ENCODE measurements around the gene NELL2.
A peak's percentile ranks its signal among the peaks of the same experiment; 100 is the strongest.

NELL2 gene

DNA sequence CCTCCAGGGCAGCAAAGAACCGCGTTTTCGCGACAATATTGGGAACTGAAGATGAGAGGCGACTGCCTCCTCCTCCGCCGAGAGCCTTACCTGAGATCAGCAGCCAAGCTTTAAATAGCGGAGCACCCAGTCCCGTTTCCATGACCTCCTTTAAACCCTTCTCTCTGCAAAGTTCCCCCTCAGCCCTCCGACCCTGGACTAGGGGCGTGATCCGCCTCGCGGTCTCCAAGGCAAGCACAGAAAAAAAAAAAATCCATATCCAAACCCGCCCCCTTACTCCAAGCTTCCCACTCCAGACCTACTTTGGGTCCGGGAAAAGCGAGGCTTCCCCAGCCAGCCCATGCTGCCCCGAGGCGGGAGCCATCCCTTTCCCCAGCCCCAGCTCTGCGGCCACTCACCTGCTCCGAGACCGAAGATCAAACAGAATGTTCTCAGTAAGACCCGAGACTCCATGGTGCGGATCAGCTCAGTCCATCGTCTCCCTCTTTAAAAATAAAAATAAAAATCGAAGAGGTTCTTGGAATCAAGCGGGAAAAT is 630 bp downstream of the NELL2 start:
- H3K4me1 ChIP-seq (ENCODE audit: control insufficient read depth, insufficient read depth, low read length), result peaks cover 7% of the 10 kb centered on the region
- peak overlapping the region; percentile 68 to 78 for H3K4me3 ChIP-seq (ENCODE audit: low read length in 2 of 2)
- no peaks in the 10 kb centered on the region for H3K36me3 ChIP-seq (ENCODE audit: control insufficient read depth in 2 of 2, insufficient read depth in 2 of 2, low read length in 2 of 2)
- no peak overlapping the region for H3K9ac ChIP-seq (ENCODE audit: low read length in 2 of 2)
- H3K27ac ChIP-seq (ENCODE audit: low read length), result no peak overlapping the region
- peaks cover 6 to 10% of the 10 kb centered on the region in 2 donors for H3K27me3 ChIP-seq (ENCODE audit: control insufficient read depth in 1 of 2, insufficient read depth in 2 of 2, low read length in 2 of 2)
- no peaks in the 10 kb centered on the region for H3K9me3 ChIP-seq (ENCODE audit: control insufficient read depth in 2 of 2, low read length in 2 of 2)

DNA sequence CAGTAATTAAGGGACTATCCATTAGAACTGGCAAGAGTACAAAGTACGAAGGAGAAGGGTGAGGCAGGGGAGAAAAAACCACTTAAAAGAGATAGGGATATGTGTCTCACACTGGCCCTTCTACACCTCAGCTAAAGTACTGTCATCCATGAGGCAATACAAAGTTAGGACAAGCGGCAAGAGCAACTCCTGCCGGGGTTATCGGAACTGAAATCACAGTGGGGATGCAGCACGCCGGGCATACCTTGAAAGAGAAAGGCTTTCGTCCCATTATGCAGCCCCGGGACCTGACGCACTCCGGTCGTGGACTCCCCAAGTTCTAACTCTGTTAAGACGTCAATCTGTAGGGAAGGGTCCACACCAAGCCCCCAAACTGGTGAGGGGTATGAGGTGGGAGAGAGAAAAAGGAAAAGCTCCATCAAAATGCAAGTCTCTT is 1.1 kb downstream of the NELL2 start:
- Histone ChIP-seq H3K4me1 (ENCODE audit: control insufficient read depth, insufficient read depth, low read length) (peaks cover 7% of the 10 kb centered on the region), H3K27me3 (ENCODE audit: control insufficient read depth in 1 of 2, insufficient read depth in 2 of 2, low read length in 2 of 2) (peaks cover 6 to 10% of the 10 kb centered on the region in 2 donors), H3K9me3 (ENCODE audit: control insufficient read depth in 2 of 2, low read length in 2 of 2) (no peaks in the 10 kb centered on the region), H3K27ac (ENCODE audit: low read length) (no peak overlapping the region), H3K4me3 (ENCODE audit: low read length in 2 of 2) (peak overlapping the region; percentile 68 to 78), H3K9ac (ENCODE audit: low read length in 2 of 2) (no peak overlapping the region), H3K36me3 (ENCODE audit: control insufficient read depth in 2 of 2, insufficient read depth in 2 of 2, low read length in 2 of 2) (no peaks in the 10 kb centered on the region)

DNA sequence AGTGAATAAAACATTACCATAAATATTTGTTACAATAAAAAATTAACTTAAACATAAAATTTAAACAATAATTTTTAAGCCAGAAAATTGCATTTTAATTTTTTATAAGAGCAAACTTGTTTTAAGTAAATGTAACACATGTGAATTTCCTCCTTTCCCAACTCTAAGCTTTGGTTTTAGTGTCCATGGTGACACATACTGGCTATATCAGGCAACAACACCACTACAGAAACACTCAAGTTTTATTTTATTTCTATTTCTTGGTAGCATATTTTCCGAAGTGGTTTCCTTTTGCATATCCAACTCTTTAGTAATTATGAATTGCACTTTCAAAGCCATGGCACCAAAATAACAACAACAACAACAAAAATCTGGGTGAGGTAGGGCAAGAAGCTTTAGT is 2.2 kb downstream of the NELL2 start:
- H3K9me3 ChIP-seq (ENCODE audit: control insufficient read depth in 2 of 2, low read length in 2 of 2), result no peaks in the 10 kb centered on the region
- peaks cover 7% of the 10 kb centered on the region for H3K4me1 ChIP-seq (ENCODE audit: control insufficient read depth, insufficient read depth, low read length)
- no peaks in the 10 kb centered on the region for H3K36me3 ChIP-seq (ENCODE audit: control insufficient read depth in 2 of 2, insufficient read depth in 2 of 2, low read length in 2 of 2)
- H3K4me3 ChIP-seq (ENCODE audit: low read length in 2 of 2), result no peak overlapping the region
- H3K27me3 ChIP-seq (ENCODE audit: control insufficient read depth in 1 of 2, insufficient read depth in 2 of 2, low read length in 2 of 2), result peaks cover 6 to 13% of the 10 kb centered on the region in 2 donors
- no peak overlapping the region for H3K27ac ChIP-seq (ENCODE audit: low read length)
- H3K9ac ChIP-seq (ENCODE audit: low read length in 2 of 2), result no peak overlapping the region

GRCh38 chr12:44869503-44869902 is 6.6 kb downstream of the NELL2 start:
- Histone ChIP-seq H3K9me3 (ENCODE audit: control insufficient read depth in 2 of 2, low read length in 2 of 2) (no peaks in the 10 kb centered on the region), H3K27me3 (ENCODE audit: control insufficient read depth in 1 of 2, insufficient read depth in 2 of 2, low read length in 2 of 2) (peaks cover 2 to 13% of the 10 kb centered on the region in 2 donors), H3K9ac (ENCODE audit: low read length in 2 of 2) (no peak overlapping the region), H3K36me3 (ENCODE audit: control insufficient read depth in 2 of 2, insufficient read depth in 2 of 2, low read length in 2 of 2) (no peaks in the 10 kb centered on the region), H3K27ac (ENCODE audit: low read length) (no peak overlapping the region), H3K4me3 (ENCODE audit: low read length in 2 of 2) (no peak overlapping the region), H3K4me1 (ENCODE audit: control insufficient read depth, insufficient read depth, low read length) (no peaks in the 10 kb centered on the region)

DNA sequence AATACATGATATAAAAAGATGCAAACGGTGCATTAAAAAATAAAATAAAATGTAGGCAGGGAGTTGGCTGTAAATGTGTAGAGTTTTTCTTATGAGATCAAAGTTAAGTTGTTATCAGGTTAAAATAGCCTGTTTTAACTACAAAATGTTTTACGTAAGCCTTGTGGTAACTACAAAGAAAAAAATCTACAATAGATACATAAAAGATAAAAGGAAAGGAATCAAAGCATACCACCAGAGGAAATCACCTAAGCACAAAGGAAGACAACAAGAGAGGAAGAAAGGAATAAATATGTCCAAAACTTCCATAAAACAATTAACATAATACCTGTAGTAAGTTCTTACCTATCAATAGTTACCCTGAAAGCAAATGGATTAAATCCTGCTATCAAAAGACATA is 12.2 kb downstream of the NELL2 start:
- Histone ChIP-seq H3K4me3 (ENCODE audit: low read length in 2 of 2) (no peak overlapping the region), H3K4me1 (ENCODE audit: control insufficient read depth, insufficient read depth, low read length) (no peaks in the 10 kb centered on the region), H3K36me3 (ENCODE audit: control insufficient read depth in 2 of 2, insufficient read depth in 2 of 2, low read length in 2 of 2) (no peaks in the 10 kb centered on the region), H3K9me3 (ENCODE audit: control insufficient read depth in 2 of 2, low read length in 2 of 2) (peaks cover 1 to 7% of the 10 kb centered on the region in 2 donors), H3K9ac (ENCODE audit: low read length in 2 of 2) (no peak overlapping the region), H3K27ac (ENCODE audit: low read length) (no peak overlapping the region), H3K27me3 (ENCODE audit: control insufficient read depth in 1 of 2, insufficient read depth in 2 of 2, low read length in 2 of 2) (no peaks in the 10 kb centered on the region)

- Histone ChIP-seq H3K36me3 (ENCODE audit: control insufficient read depth in 2 of 2, insufficient read depth in 2 of 2, low read length in 2 of 2) (no peaks in the 10 kb centered on the region), H3K9ac (ENCODE audit: low read length in 2 of 2) (no peak overlapping the region), H3K27ac (ENCODE audit: low read length) (no peak overlapping the region), H3K4me3 (ENCODE audit: low read length in 2 of 2) (no peak overlapping the region), H3K4me1 (ENCODE audit: control insufficient read depth, insufficient read depth, low read length) (no peaks in the 10 kb centered on the region), H3K9me3 (ENCODE audit: control insufficient read depth in 2 of 2, low read length in 2 of 2) (peaks cover 1 to 7% of the 10 kb centered on the region in 2 donors), H3K27me3 (ENCODE audit: control insufficient read depth in 1 of 2, insufficient read depth in 2 of 2, low read length in 2 of 2) (no peaks in the 10 kb centered on the region)
Measured at GRCh38 chr12:44859998-44860689, 16.0 kb downstream of the NELL2 start.

- Histone ChIP-seq H3K9me3 (ENCODE audit: control insufficient read depth in 2 of 2, low read length in 2 of 2) (peaks cover 1 to 7% of the 10 kb centered on the region in 2 donors), H3K9ac (ENCODE audit: low read length in 2 of 2) (no peak overlapping the region), H3K36me3 (ENCODE audit: control insufficient read depth in 2 of 2, insufficient read depth in 2 of 2, low read length in 2 of 2) (no peaks in the 10 kb centered on the region), H3K4me3 (ENCODE audit: low read length in 2 of 2) (no peak overlapping the region), H3K4me1 (ENCODE audit: control insufficient read depth, insufficient read depth, low read length) (no peaks in the 10 kb centered on the region), H3K27ac (ENCODE audit: low read length) (no peak overlapping the region), H3K27me3 (ENCODE audit: control insufficient read depth in 1 of 2, insufficient read depth in 2 of 2, low read length in 2 of 2) (no peaks in the 10 kb centered on the region)
Measured at GRCh38 chr12:44858226-44858855, 17.8 kb downstream of the NELL2 start.

DNA sequence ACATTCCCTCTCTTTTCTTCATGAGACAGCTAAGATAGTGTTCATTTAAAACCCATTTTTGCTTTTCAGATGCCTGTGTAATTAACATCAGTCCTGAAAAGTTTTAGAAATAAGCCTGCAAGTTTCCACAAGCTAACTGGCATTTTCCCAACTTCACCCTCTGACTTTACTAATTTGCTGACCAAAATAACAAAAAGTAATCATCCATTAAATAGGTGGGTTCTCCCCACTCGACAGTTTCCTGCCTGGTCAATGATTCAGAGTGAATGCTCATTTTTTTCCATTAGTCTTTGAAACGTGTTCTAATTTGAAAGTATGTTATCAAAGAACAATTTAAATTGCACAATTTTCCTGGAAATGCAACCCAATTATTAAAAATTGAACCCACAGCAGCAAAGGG is 23.6 kb downstream of the NELL2 start:
- H3K4me3 ChIP-seq (ENCODE audit: low read length in 2 of 2), result no peak overlapping the region
- H3K36me3 ChIP-seq (ENCODE audit: control insufficient read depth in 2 of 2, insufficient read depth in 2 of 2, low read length in 2 of 2), result no peaks in the 10 kb centered on the region
- no peaks in the 10 kb centered on the region for H3K27me3 ChIP-seq (ENCODE audit: control insufficient read depth in 1 of 2, insufficient read depth in 2 of 2, low read length in 2 of 2)
- H3K9ac ChIP-seq (ENCODE audit: low read length in 2 of 2), result no peak overlapping the region
- no peaks in the 10 kb centered on the region for H3K4me1 ChIP-seq (ENCODE audit: control insufficient read depth, insufficient read depth, low read length)
- H3K9me3 ChIP-seq (ENCODE audit: control insufficient read depth in 2 of 2, low read length in 2 of 2), result no peaks in the 10 kb centered on the region
- H3K27ac ChIP-seq (ENCODE audit: low read length), result no peak overlapping the region

- Histone ChIP-seq H3K4me3 (ENCODE audit: low read length in 2 of 2) (no peak overlapping the region), H3K27me3 (ENCODE audit: control insufficient read depth in 1 of 2, insufficient read depth in 2 of 2, low read length in 2 of 2) (no peaks in the 10 kb centered on the region), H3K9me3 (ENCODE audit: control insufficient read depth in 2 of 2, low read length in 2 of 2) (no peaks in the 10 kb centered on the region), H3K4me1 (ENCODE audit: control insufficient read depth, insufficient read depth, low read length) (peaks cover 4% of the 10 kb centered on the region), H3K9ac (ENCODE audit: low read length in 2 of 2) (no peak overlapping the region), H3K27ac (ENCODE audit: low read length) (no peak overlapping the region), H3K36me3 (ENCODE audit: control insufficient read depth in 2 of 2, insufficient read depth in 2 of 2, low read length in 2 of 2) (no peaks in the 10 kb centered on the region)
Measured at GRCh38 chr12:44851586-44851985, 24.5 kb downstream of the NELL2 start.

DNA sequence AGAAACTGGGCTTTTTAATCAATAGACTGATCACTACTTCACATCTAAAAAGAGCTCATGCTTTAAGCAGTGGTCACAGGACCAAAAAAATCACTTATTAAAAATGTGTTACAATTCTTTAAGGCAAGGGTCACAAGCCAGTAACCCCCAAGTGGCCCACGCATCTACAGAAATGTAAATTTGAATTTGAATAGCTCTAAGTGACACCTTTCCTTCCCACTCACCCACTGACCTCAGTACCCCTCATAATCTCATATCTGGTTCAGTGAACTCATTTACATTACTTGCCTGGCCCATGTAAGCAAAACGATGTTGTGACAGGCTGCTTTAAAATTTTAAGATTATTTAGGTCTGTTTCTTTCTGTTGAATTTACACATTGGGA is 27.4 kb downstream of the NELL2 start:
- H3K36me3 ChIP-seq (ENCODE audit: control insufficient read depth in 2 of 2, insufficient read depth in 2 of 2, low read length in 2 of 2), result no peaks in the 10 kb centered on the region
- H3K27ac ChIP-seq (ENCODE audit: low read length), result no peak overlapping the region
- no peak overlapping the region for H3K9ac ChIP-seq (ENCODE audit: low read length in 2 of 2)
- no peaks in the 10 kb centered on the region for H3K9me3 ChIP-seq (ENCODE audit: control insufficient read depth in 2 of 2, low read length in 2 of 2)
- H3K4me3 ChIP-seq (ENCODE audit: low read length in 2 of 2), result no peak overlapping the region
- H3K4me1 ChIP-seq (ENCODE audit: control insufficient read depth, insufficient read depth, low read length), result peaks cover 4% of the 10 kb centered on the region
- H3K27me3 ChIP-seq (ENCODE audit: control insufficient read depth in 1 of 2, insufficient read depth in 2 of 2, low read length in 2 of 2), result no peaks in the 10 kb centered on the region

Measured in stomach smooth muscle (tissue), 2 donors.